Neural progenitor cell (in vitro differentiated cells): ENCODE results near the gene SMG7.

Source experiments
- CTCF ChIP-seq: fragments of 200-600 bp; sonication (generic); IDR thresholded peaks from 2 replicates; pipeline ENCODE4 v1.5.1; 2017; ENCODE audit warnings: antibody characterized with exemption, mild to moderate bottlenecking
- EZH2 ChIP-seq: fragments of 200-600 bp; sonication (generic); IDR thresholded peaks from 2 replicates; pipeline ENCODE4 v1.6.1; 2017; ENCODE audit warnings: antibody characterized with exemption, mild to moderate bottlenecking, moderate library complexity
- EZH2phosphoT487 ChIP-seq: fragments of 200-600 bp; sonication (generic); IDR thresholded peaks from 2 replicates; pipeline ENCODE4 v1.6.1; 2017; ENCODE audit warnings: antibody characterized with exemption

GRCh38 chr1:183450093-183450492 is 22.2 kb upstream of the SMG7 start:
- no peak for TF ChIP-seq CTCF
- no peak for TF ChIP-seq EZH2phosphoT487
- no peak for TF ChIP-seq EZH2
